Stimulated activated CD8-positive, alpha-beta memory T cell treated with anti-CD3 and anti-CD28 coated beads, Interleukin-4, amount 100 ng/mL, for 4 hours (primary cell): ENCODE measurements around the gene PARD6A.
A peak's percentile ranks its signal among the peaks of the same experiment; 100 is the strongest.

Experiments
- DNase-seq, 2 donors: peaks; one replicate each; pipeline ENCODE4 v3.0.0-alpha.2; 2020; ENCODE audit warnings: low read depth in 2 of 2, low spot score in 1 of 2

Gene PARD6A

GRCh38 chr16:67660564-67661028 lies at the start of gene PARD6A:
TSS of gene PARD6A (plus strand) at chr16:67660960. CDS start at chr16:67661039, 79 bp downstream.
- peak; percentile 76 to 92 for DNase-seq

GRCh38 chr16:67613808-67614207 lies 47.0 kb upstream of the PARD6A start:
- DNase-seq = no peak

- no peak for DNase-seq
These were observed 32.5 kb upstream of the PARD6A start for GRCh38 chr16:67628216-67628615.

- DNase-seq = no peak
These were observed 28.2 kb upstream of the PARD6A start for GRCh38 chr16:67632415-67633172.

GRCh38 chr16:67636713-67637112 lies 24.0 kb upstream of the PARD6A start:
- no peak for DNase-seq

GRCh38 chr16:67637625-67638024 lies 23.1 kb upstream of the PARD6A start:
- no peak for DNase-seq

GRCh38 chr16:67641779-67642708 lies 18.7 kb upstream of the PARD6A start:
- DNase-seq = no peak

- DNase-seq = no peak
These were observed 16.7 kb upstream of the PARD6A start for GRCh38 chr16:67644038-67644437.

- DNase-seq = no peak
These were observed 15.2 kb upstream of the PARD6A start for GRCh38 chr16:67645397-67646121.

- no peak for DNase-seq
These were observed 13.6 kb upstream of the PARD6A start for GRCh38 chr16:67647111-67647651.

- DNase-seq = no peak
These were observed 13.1 kb upstream of the PARD6A start for GRCh38 chr16:67647681-67648080.

GRCh38 chr16:67648088-67648763 lies 12.5 kb upstream of the PARD6A start:
- no peak for DNase-seq

GRCh38 chr16:67648764-67649407 lies 11.9 kb upstream of the PARD6A start:
- DNase-seq = no peak

GRCh38 chr16:67649494-67649931 lies 11.2 kb upstream of the PARD6A start:
- DNase-seq = no peak

GRCh38 chr16:67650023-67650422 lies 10.7 kb upstream of the PARD6A start:
- no peak for DNase-seq

GRCh38 chr16:67651039-67651438 lies 9.7 kb upstream of the PARD6A start:
- DNase-seq = no peak

GRCh38 chr16:67651847-67652246 lies 8.9 kb upstream of the PARD6A start:
- DNase-seq = no peak

- no peak for DNase-seq
These were observed 8.1 kb upstream of the PARD6A start for GRCh38 chr16:67652578-67653127.

GRCh38 chr16:67653128-67653788 lies 7.5 kb upstream of the PARD6A start:
- no peak for DNase-seq
